Spleen (tissue), 13 donors: ENCODE results near the gene USP17L12. TPM values are rescaled to one million over a fixed set of nuclear protein-coding genes. Genes with fewer than 3 reads are reported as not detected.
A peak's percentile ranks its signal among the peaks of the same experiment; 100 is the strongest.
"Not testable (repeated sequence)": the region's sequence is repeated elsewhere in the genome, so short reads cannot be mapped to it uniquely, and the experiment has no call there.

Experiments
- DNase-seq: peaks from one replicate; pipeline ENCODE4 v3.0.0-alpha.2; 2020
- H3K27ac ChIP-seq, 8 donors: fragments of 200-600 bp; sonication (generic) in 7 of 8; 1 replicate in 4 of 8; 2 replicates in 4 of 8; pipeline versions ENCODE4 v1.5.0 to v1.8.0; 2016 to 2021; ENCODE audit warnings: inconsistent platforms in 4 of 8, mild to moderate bottlenecking in 4 of 8, moderate library complexity in 1 of 8
- H3K27me3 ChIP-seq, 7 donors: fragments of 200-600 bp; sonication (generic) in 6 of 7; replicated peaks in 1 of 7; 1 replicate in 4 of 7; 2 replicates in 3 of 7; pipeline versions ENCODE4 v1.5.0 to v1.8.0; 2016 to 2021; ENCODE audit warnings: inconsistent platforms in 3 of 7, mild to moderate bottlenecking in 1 of 7
- H3K36me3 ChIP-seq, 6 donors: fragments of 200-600 bp; sonication (generic) in 5 of 6; 1 replicate in 4 of 6; 2 replicates in 2 of 6; pipeline versions ENCODE4 v1.5.0 to v1.8.0; 2016 to 2021; ENCODE audit warnings: inconsistent platforms in 2 of 6
- H3K4me1 ChIP-seq, 6 donors: fragments of 200-600 bp; sonication (generic) in 5 of 6; 1 replicate in 3 of 6; 2 replicates in 3 of 6; pipeline versions ENCODE4 v1.5.0 to v1.8.0; 2016 to 2021; ENCODE audit warnings: inconsistent platforms in 3 of 6
- H3K4me3 ChIP-seq, 8 donors: fragments of 200-600 bp; sonication (generic) in 7 of 8; 1 replicate in 4 of 8; 2 replicates in 4 of 8; pipeline versions ENCODE4 v1.5.0 to v1.8.0; 2016 to 2021; ENCODE audit warnings: inconsistent platforms in 4 of 8, mild to moderate bottlenecking in 4 of 8, moderate library complexity in 2 of 8
- H3K9me3 ChIP-seq, 8 donors: fragments of 200-600 bp; sonication (generic) in 7 of 8; 1 replicate in 4 of 8; 2 replicates in 4 of 8; pipeline versions ENCODE4 v1.5.0 to v1.8.0; 2016 to 2021; ENCODE audit warnings: inconsistent platforms in 4 of 8
- WGBS, 5 donors: extraction: QIAGEN DNeasy Blood & Tissue Kit in 3 of 5; methylation state at CpG; one replicate each; pipeline versions ENCODE4 v1.1.5 to v1.1.7; 2013 to 2018; 5-methylcytosine and 5-hydroxymethylcytosine counted together
- intact Hi-C: fragments of 100-400 bp; cut with DNase I; formaldehyde crosslinking; loops from one replicate; pipeline ENCODE4 v1.15.0; 2023; ENCODE audit warnings: low total_unique reads
- long read RNA-seq, 2 donors: transcript quantifications; one replicate each; lab custom pipeline, GENCODE V29; 2026
- polyA plus RNA-seq, 3 donors: library from polyadenylated mRNA; stranded (reverse); fragments of 200-250 nt; gene quantifications; one replicate each; pipeline ENCODE4 v1.2.1, GENCODE V29; 2013
- total RNA-seq, 7 donors: library from RNA; depleted of rRNA in 3 of 7; stranded (reverse); fragments of >200 nt in 3 of 7; fragmentation: NEBNext Ultra II Directional in 4 of 7; extraction: Animal tissue kit (Norgen Biotek cat#: 25700) in 4 of 7; gene quantifications; one replicate each; pipeline versions ENCODE4 v1.1.0 to v1.2.1, GENCODE V29; 2016 to 2021
- donor health status: healthy with polysubstance abuse.
- donor health status: DM: no; HTN: no; CAD: no; lungs with moderate emphysema.
- donor health status: DM: no; HTN: no; CAD: no.
- donor health status: Bipolar disorder and iron deficiency.
- donor health status: healthy.
- donor health status: DM: no; HTN: no; CAD: no.
- donor health status: DM: yes; HTN: yes; CAD: no.

Gene USP17L12, protein sequence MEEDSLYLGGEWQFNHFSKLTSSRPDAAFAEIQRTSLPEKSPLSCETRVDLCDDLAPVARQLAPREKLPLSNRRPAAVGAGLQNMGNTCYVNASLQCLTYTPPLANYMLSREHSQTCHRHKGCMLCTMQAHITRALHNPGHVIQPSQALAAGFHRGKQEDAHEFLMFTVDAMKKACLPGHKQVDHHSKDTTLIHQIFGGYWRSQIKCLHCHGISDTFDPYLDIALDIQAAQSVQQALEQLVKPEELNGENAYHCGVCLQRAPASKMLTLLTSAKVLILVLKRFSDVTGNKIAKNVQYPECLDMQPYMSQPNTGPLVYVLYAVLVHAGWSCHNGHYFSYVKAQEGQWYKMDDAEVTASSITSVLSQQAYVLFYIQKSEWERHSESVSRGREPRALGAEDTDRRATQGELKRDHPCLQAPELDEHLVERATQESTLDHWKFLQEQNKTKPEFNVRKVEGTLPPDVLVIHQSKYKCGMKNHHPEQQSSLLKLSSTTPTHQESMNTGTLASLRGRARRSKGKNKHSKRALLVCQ
- total RNA-seq: not detected
- not detected for polyA plus RNA-seq
- long read RNA-seq, donor 1: 0 reads
- long read RNA-seq, donor 2: 0 reads

DNA sequence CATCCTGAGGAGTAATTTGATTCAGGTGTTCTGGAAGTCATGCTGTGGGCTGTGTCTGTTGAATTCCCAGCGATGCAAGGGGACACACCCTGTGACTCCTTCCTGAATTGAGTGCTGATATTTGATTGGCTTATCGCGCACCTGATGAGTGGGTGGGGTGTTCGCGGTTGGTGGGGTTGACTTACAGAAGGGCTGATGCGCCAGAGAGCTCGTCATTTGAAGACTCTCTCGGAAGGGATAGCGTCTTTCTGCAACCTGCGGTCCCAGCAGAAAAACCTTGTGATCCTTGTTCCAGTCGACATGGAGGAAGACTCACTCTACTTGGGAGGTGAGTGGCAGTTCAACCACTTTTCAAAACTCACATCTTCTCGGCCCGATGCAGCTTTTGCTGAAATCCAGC is at the start of gene USP17L12:
TSS of gene USP17L12 (plus strand) at position 301 of the 400 bp plus-strand sequence. CDS start at position 301, 0 bp downstream.
- H3K36me3 ChIP-seq, H3K27ac ChIP-seq, DNase-seq, intact Hi-C loops, H3K9me3 ChIP-seq, H3K4me3 ChIP-seq, H3K4me1 ChIP-seq, H3K27me3 ChIP-seq: not testable (repeated sequence)
- no CpG with 5 or more reads among the region's 13 CpGs for WGBS, 5 donors

DNA sequence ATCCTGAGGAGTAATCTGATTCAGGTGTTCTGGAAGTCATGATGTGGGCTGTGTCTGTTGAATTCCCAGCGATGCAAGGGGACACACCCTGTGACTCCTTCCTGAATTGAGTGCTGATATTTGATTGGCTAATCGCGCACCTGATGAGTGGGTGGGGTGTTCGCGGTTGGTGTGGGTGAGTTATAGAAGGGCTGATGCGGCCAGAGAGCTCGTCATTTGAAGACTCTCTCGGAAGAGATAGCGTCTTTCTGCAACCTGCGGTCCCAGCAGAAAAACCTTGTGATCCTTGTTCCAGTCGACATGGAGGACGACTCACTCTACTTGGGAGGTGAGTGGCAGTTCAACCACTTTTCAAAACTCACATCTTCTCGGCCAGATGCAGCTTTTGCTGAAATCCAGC is 9.6 kb upstream of the USP17L12 start, which contains the start of gene USP17L10:
TSS of gene USP17L10 (plus strand) at position 301 of the 400 bp plus-strand sequence. CDS start at position 301, 0 bp downstream.
- H3K36me3 ChIP-seq, intact Hi-C loops, H3K9me3 ChIP-seq, H3K4me3 ChIP-seq, H3K4me1 ChIP-seq, DNase-seq, H3K27me3 ChIP-seq, H3K27ac ChIP-seq: not testable (repeated sequence)
- 89% methylated on average over 12 of the region's 13 CpGs; no CpG with 5 or more reads in 4 of the 5 donors for WGBS, 5 donors

DNA sequence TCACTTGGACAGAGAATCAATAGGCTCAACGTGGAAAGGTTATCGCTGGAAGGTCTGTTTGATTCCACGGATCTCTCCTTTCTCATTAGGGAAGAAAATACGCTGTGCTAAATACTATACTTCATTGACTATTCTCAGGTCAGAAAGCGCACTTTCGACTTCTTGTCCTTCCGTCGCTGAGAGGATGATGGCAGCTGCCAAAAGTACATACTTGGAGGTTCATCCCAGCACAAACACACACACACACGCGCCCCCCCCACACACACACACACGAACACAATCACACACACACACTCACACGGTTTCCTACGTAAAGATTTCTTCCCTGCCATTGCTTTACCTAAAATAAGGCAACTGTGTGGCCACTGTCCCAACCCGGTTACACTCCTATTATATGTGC is 5.3 kb upstream of the USP17L12 start:
- H3K9me3 ChIP-seq, H3K36me3 ChIP-seq, H3K4me1 ChIP-seq, intact Hi-C loops, H3K4me3 ChIP-seq, H3K27ac ChIP-seq, H3K27me3 ChIP-seq: not testable (repeated sequence)
- DNase-seq: peak; percentile 41
- WGBS, 5 donors: 78 to 86% (median 81%) methylated on average over 9 to 11 of the region's 14 CpGs

DNA sequence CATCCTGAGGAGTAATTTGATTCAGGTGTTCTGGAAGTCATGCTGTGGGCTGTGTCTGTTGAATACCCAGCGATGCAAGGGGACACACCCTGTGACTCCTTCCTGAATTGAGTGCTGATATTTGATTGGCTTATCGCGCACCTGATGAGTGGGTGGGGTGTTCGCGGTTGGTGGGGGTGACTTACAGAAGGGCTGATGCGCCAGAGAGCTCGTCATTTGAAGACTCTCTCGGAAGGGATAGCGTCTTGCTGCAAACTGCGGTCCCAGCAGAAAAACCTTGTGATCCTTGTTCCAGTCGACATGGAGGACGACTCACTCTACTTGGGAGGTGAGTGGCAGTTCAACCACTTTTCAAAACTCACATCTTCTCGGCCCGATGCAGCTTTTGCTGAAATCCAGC is 4.8 kb upstream of the USP17L12 start, which contains the start of gene USP17L11:
TSS of gene USP17L11 (plus strand) at position 301 of the 400 bp plus-strand sequence. CDS start at position 301, 0 bp downstream.
- H3K9me3 ChIP-seq, H3K36me3 ChIP-seq, DNase-seq, H3K4me1 ChIP-seq, intact Hi-C loops, H3K27me3 ChIP-seq, H3K4me3 ChIP-seq, H3K27ac ChIP-seq: not testable (repeated sequence)
- 94% methylated on average over 10 of the region's 14 CpGs; no CpG with 5 or more reads in 4 of the 5 donors for WGBS, 5 donors

DNA sequence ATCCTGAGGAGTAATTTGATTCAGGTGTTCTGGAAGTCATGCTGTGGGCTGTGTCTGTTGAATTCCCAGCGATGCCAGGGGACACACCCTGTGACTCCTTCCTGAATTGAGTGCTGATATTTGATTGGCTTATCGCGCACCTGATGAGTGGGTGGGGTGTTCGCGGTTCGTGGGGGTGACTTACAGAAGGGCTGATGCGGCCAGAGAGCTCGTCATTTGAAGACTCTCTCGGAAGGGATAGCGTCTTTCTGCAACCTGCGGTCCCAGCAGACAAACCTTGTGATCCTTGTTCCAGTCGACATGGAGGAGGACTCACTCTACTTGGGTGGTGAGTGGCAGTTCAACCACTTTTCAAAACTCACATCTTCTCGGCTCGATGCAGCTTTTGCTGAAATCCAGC is 4.6 kb downstream of the USP17L12 start, which contains the start of gene USP17L13:
TSS of gene USP17L13 (plus strand) at position 301 of the 400 bp plus-strand sequence. CDS start at position 301, 0 bp downstream.
- intact Hi-C loops, H3K9me3 ChIP-seq, DNase-seq, H3K4me1 ChIP-seq, H3K36me3 ChIP-seq, H3K27me3 ChIP-seq, H3K27ac ChIP-seq, H3K4me3 ChIP-seq: not testable (repeated sequence)
- no CpG with 5 or more reads among the region's 14 CpGs for WGBS, 5 donors

DNA sequence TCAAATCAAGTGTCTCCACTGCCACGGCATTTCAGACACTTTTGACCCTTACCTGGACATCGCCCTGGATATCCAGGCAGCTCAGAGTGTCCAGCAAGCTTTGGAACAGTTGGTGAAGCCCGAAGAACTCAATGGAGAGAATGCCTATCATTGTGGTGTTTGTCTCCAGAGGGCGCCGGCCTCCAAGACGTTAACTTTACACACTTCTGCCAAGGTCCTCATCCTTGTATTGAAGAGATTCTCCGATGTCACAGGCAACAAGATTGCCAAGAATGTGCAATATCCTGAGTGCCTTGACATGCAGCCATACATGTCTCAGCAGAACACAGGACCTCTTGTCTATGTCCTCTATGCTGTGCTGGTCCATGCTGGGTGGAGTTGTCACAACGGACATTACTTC is 10.3 kb downstream of the USP17L12 start:
- H3K27ac ChIP-seq, H3K9me3 ChIP-seq, intact Hi-C loops, H3K36me3 ChIP-seq, H3K4me3 ChIP-seq, H3K4me1 ChIP-seq, H3K27me3 ChIP-seq: not testable (repeated sequence)
- DNase-seq: peak; percentile 65
- 81 to 96% (median 89%) methylated on average over 4 to 6 of the region's 8 CpGs for WGBS, 5 donors

DNA sequence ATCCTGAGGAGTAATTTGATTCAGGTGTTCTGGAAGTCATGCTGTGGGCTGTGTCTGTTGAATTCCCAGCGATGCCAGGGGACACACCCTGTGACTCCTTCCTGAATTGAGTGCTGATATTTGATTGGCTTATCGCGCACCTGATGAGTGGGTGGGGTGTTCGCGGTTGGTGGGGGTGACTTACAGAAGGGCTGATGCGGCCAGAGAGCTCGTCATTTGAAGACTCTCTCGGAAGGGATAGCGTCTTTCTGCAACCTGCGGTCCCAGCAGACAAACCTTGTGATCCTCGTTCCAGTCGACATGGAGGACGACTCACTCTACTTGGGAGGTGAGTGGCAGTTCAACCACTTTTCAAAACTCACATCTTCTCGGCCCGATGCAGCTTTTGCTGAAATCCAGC is 14.1 kb downstream of the USP17L12 start, which contains the start of gene USP17L15:
TSS of gene USP17L15 (plus strand) at position 301 of the 400 bp plus-strand sequence. CDS start at position 301, 0 bp downstream.
- WGBS, 5 donors: no CpG with 5 or more reads among the region's 15 CpGs
- H3K27ac ChIP-seq, H3K27me3 ChIP-seq, H3K4me1 ChIP-seq, H3K4me3 ChIP-seq, DNase-seq, intact Hi-C loops, H3K9me3 ChIP-seq, H3K36me3 ChIP-seq: not testable (repeated sequence)

DNA sequence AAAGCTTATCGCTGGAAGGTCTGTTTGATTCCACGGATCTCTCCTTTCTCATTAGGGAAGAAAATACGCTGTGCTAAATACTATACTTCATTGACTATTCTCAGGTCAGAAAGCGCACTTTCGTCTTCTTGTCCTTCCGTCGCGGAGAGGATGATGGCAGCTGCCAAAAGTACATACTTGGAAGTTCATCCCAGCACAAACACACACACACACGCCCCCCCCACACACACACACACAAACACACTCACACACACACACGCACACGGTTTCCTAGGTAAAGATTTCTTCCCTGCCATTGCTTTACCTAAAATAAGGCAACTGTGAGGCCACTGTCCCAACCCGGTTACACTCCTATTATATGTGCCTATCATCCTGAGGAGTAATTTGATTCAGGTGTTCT is 18.5 kb downstream of the USP17L12 start:
- peak; percentile 66 for DNase-seq
- H3K4me3 ChIP-seq, H3K36me3 ChIP-seq, H3K4me1 ChIP-seq, H3K9me3 ChIP-seq, H3K27ac ChIP-seq, H3K27me3 ChIP-seq, intact Hi-C loops: not testable (repeated sequence)
- 77 to 87% (median 85%) methylated on average over 8 to 11 of the region's 12 CpGs; no CpG with 5 or more reads in 2 of the 5 donors for WGBS, 5 donors

DNA sequence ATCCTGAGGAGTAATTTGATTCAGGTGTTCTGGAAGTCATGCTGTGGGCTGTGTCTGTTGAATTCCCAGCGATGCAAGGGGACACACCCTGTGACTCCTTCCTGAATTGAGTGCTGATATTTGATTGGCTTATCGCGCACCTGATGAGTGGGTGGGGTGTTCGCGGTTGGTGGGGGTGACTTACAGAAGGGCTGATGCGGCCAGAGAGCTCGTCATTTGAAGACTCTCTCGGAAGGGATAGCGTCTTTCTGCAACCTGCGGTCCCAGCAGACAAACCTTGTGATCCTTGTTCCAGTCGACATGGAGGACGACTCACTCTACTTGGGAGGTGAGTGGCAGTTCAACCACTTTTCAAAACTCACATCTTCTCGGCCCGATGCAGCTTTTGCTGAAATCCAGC is 23.6 kb downstream of the USP17L12 start, which contains the start of gene USP17L17:
TSS of gene USP17L17 (plus strand) at position 301 of the 400 bp plus-strand sequence. CDS start at position 301, 0 bp downstream.
- not testable (repeated sequence) for H3K27me3 ChIP-seq, H3K27ac ChIP-seq

DNA sequence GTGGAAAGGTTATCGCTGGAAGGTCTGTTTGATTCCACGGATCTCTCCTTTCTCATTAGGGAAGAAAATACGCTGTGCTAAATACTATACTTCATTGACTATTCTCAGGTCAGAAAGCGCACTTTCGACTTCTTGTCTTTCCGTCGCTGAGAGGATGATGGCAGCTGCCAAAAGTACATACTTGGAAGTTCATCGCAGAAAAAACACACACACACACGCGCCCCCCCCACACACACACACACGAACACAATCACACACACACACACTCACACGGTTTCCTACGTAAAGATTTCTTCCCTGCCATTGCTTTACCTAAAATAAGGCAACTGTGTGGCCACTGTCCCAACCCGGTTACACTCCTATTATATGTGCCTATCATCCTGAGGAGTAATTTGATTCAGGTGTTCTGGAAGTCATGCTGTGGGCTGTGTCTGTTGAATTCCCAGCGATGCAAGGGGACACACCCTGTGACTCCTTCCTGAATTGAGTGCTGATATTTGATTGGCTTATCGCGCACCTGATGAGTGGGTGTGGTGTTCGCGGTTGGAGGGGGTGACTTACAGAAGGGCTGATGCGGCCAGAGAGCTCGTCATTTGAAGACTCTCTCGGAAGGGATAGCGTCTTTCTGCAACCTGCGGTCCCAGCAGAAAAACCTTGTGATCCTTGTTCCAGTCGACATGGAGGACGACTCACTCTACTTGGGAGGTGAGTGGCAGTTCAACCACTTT is 28.2 kb downstream of the USP17L12 start, which contains the start of gene USP17L18:
TSS of gene USP17L18 (plus strand) at position 678 of the 728 bp plus-strand sequence. CDS start at position 678, 0 bp downstream.
- peak; percentile 72 for DNase-seq
- H3K36me3 ChIP-seq, H3K9me3 ChIP-seq, H3K4me3 ChIP-seq, intact Hi-C loops, H3K27ac ChIP-seq, H3K27me3 ChIP-seq, H3K4me1 ChIP-seq: not testable (repeated sequence)
- WGBS, 5 donors: 81 to 96% (median 94%) methylated on average over 11 to 21 of the region's 26 CpGs

More for the DNA sequence above, 23.6 kb downstream of the USP17L12 start, which contains the start of gene USP17L17:
- H3K4me1 ChIP-seq, H3K4me3 ChIP-seq, DNase-seq, H3K36me3 ChIP-seq, H3K9me3 ChIP-seq, intact Hi-C loops: not testable (repeated sequence)
- WGBS, 5 donors: 89 to 94% (median 92%) methylated on average over 4 to 14 of the region's 14 CpGs
